Measurements from ENCODE around the gene FAM20C.

DNA sequence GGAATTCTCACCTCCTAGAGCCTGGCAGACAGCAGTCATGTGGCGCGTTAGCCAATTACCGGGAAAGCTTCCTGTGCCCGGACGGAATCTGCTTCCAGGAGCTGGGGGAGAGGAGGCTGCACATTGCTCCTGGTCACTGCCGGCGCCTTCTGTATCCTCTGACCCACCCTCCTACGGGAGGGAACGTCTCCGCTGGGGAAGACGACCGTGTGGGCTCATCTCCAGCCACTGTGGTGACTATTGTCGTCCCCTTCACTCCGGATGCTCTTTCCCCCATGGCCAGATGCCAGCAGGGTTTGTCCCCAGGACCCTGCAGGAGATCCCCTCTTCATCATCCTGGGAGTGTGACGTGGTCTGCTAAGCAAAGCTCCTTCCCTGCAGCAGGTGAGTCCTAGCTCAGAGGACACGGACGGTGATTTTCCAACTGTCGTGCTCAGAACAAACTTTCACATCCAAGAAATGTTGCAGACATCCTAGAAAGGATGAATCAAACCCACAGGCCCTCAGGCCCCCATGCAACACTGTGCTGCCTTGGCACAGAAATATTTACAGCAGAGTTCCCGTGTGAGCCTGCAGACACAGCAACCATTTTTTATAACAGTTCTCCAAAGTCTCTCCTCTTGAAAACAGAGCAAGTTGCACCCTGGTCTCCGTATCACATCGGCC, 29.6 kb upstream of the FAM20C start:
- TF ChIP-seq ZNF223 (tag by site-specific recombination; IDR thresholded peaks at IDR 0.05) = no peak
- no peak for TF ChIP-seq ZNF610 (tag by site-specific recombination; IDR thresholded peaks at IDR 0.05; ENCODE audit: borderline replicate concordance)
- TF ChIP-seq MYNN (tag by site-specific recombination; IDR thresholded peaks at IDR 0.05; ENCODE audit: borderline replicate concordance) = no peak
- TF ChIP-seq ZNF24 (tag by site-specific recombination; IDR thresholded peaks at IDR 0.05) = no peak
- no peak for TF ChIP-seq YY1 (tag by site-specific recombination; IDR thresholded peaks at IDR 0.05)
- no peak for TF ChIP-seq CTCF (tag by site-specific recombination; IDR thresholded peaks at IDR 0.05)
- no peak for TF ChIP-seq ZNF416 (tag by site-specific recombination; IDR thresholded peaks at IDR 0.05)
- TF ChIP-seq, protein P1, sequence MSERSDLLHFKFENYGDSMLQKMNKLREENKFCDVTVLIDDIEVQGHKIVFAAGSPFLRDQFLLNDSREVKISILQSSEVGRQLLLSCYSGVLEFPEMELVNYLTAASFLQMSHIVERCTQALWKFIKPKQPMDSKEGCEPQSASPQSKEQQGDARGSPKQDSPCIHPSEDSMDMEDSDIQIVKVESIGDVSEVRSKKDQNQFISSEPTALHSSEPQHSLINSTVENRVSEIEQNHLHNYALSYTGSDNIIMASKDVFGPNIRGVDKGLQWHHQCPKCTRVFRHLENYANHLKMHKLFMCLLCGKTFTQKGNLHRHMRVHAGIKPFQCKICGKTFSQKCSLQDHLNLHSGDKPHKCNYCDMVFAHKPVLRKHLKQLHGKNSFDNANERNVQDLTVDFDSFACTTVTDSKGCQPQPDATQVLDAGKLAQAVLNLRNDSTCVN (tag by site-specific recombination; optimal IDR thresholded peaks at IDR 0.05) = no peak
- no peak for TF ChIP-seq ZNF654 (tag by site-specific recombination; IDR thresholded peaks at IDR 0.05; ENCODE audit: low read depth)
- no peak for TF ChIP-seq REST (tag by site-specific recombination; IDR thresholded peaks at IDR 0.05)
